ENCODE data around the gene PER1. TPM values are rescaled to one million over a fixed set of nuclear protein-coding genes. Genes with fewer than 3 reads are reported as not detected.

Gene PER1
- total RNA-seq, 1 donor, result 16.6 TPM

GRCh38 chr17:8187517-8188262 lies 35.5 kb upstream of the PER1 start:
- peak; percentile 6 for TF ChIP-seq CTCF (IDR thresholded peaks at IDR 0.05; ENCODE audit: extremely low read depth, low read depth, low read length)
- Histone ChIP-seq H2AFZ (ENCODE audit: low read length) (no peak overlapping the region), H3K4me3 (ENCODE audit: insufficient read depth, low read length) (peak overlapping the region; percentile 93), H3K4me1 (ENCODE audit: insufficient read depth, low read length) (peaks cover 40% of the 10 kb centered on the region), H3K4me2 (ENCODE audit: insufficient read depth, low read length) (peak overlapping the region; percentile 90), H3K9me3 (ENCODE audit: low read depth, low read length) (no peaks in the 10 kb centered on the region), H4K20me1 (ENCODE audit: insufficient read depth, low read length) (peaks cover 17% of the 10 kb centered on the region), H3K79me2 (ENCODE audit: insufficient read depth, low read length) (peaks cover 17% of the 10 kb centered on the region), H3K27ac (ENCODE audit: low read depth, low read length) (peak overlapping the region; percentile 76), H3K27me3 (ENCODE audit: insufficient read depth, low read length) (peaks cover 2% of the 10 kb centered on the region), H3K36me3 (ENCODE audit: insufficient read depth, low read length) (no peaks in the 10 kb centered on the region)
- peak; percentile 94 for DNase-seq (ENCODE audit: insufficient read length, low spot score, missing footprints)

- peaks cover 33% of the 10 kb centered on the region for H3K4me1 ChIP-seq (ENCODE audit: insufficient read depth, low read length)
- H4K20me1 ChIP-seq (ENCODE audit: insufficient read depth, low read length), result peaks cover 17% of the 10 kb centered on the region
- H3K4me3 ChIP-seq (ENCODE audit: insufficient read depth, low read length), result peak overlapping the region; percentile 90
- peaks cover 4% of the 10 kb centered on the region for H3K27me3 ChIP-seq (ENCODE audit: insufficient read depth, low read length)
- TF ChIP-seq CTCF (IDR thresholded peaks at IDR 0.05; ENCODE audit: extremely low read depth, low read depth, low read length), result no peak
- no peaks in the 10 kb centered on the region for H3K36me3 ChIP-seq (ENCODE audit: insufficient read depth, low read length)
- peak; percentile 93 for DNase-seq (ENCODE audit: insufficient read length, low spot score, missing footprints)
- H3K9me3 ChIP-seq (ENCODE audit: low read depth, low read length), result no peaks in the 10 kb centered on the region
- peak overlapping the region; percentile 94 for H2AFZ ChIP-seq (ENCODE audit: low read length)
- H3K79me2 ChIP-seq (ENCODE audit: insufficient read depth, low read length), result peaks cover 17% of the 10 kb centered on the region
- H3K27ac ChIP-seq (ENCODE audit: low read depth, low read length), result peak overlapping the region; percentile 76
- peak overlapping the region; percentile 90 for H3K4me2 ChIP-seq (ENCODE audit: insufficient read depth, low read length)
These were observed 34.7 kb upstream of the PER1 start for GRCh38 chr17:8186787-8187516.

- H3K4me3 ChIP-seq (ENCODE audit: insufficient read depth, low read length), result peak overlapping the region; percentile 90
- peaks cover 17% of the 10 kb centered on the region for H3K79me2 ChIP-seq (ENCODE audit: insufficient read depth, low read length)
- peak overlapping the region; percentile 90 for H3K4me2 ChIP-seq (ENCODE audit: insufficient read depth, low read length)
- peaks cover 30% of the 10 kb centered on the region for H3K4me1 ChIP-seq (ENCODE audit: insufficient read depth, low read length)
- TF ChIP-seq CTCF (IDR thresholded peaks at IDR 0.05; ENCODE audit: extremely low read depth, low read depth, low read length), result peak; percentile 35
- peaks cover 4% of the 10 kb centered on the region for H3K27me3 ChIP-seq (ENCODE audit: insufficient read depth, low read length)
- peak overlapping the region; percentile 94 for H2AFZ ChIP-seq (ENCODE audit: low read length)
- no peaks in the 10 kb centered on the region for H3K36me3 ChIP-seq (ENCODE audit: insufficient read depth, low read length)
- peak overlapping the region; percentile 76 for H3K27ac ChIP-seq (ENCODE audit: low read depth, low read length)
- no peaks in the 10 kb centered on the region for H3K9me3 ChIP-seq (ENCODE audit: low read depth, low read length)
- no peak for DNase-seq (ENCODE audit: insufficient read length, low spot score, missing footprints)
- peaks cover 17% of the 10 kb centered on the region for H4K20me1 ChIP-seq (ENCODE audit: insufficient read depth, low read length)
These were observed 34.2 kb upstream of the PER1 start for GRCh38 chr17:8186446-8186786.
